ENCODE results near the gene PBX1. TPM values are rescaled to one million over a fixed set of nuclear protein-coding genes. Genes with fewer than 3 reads are reported as not detected.
A peak's percentile ranks its signal among the peaks of the same experiment; 100 is the strongest.

PBX1 gene
- total RNA-seq, 1 experiment from 2014 or later = 11.1 TPM

DNA sequence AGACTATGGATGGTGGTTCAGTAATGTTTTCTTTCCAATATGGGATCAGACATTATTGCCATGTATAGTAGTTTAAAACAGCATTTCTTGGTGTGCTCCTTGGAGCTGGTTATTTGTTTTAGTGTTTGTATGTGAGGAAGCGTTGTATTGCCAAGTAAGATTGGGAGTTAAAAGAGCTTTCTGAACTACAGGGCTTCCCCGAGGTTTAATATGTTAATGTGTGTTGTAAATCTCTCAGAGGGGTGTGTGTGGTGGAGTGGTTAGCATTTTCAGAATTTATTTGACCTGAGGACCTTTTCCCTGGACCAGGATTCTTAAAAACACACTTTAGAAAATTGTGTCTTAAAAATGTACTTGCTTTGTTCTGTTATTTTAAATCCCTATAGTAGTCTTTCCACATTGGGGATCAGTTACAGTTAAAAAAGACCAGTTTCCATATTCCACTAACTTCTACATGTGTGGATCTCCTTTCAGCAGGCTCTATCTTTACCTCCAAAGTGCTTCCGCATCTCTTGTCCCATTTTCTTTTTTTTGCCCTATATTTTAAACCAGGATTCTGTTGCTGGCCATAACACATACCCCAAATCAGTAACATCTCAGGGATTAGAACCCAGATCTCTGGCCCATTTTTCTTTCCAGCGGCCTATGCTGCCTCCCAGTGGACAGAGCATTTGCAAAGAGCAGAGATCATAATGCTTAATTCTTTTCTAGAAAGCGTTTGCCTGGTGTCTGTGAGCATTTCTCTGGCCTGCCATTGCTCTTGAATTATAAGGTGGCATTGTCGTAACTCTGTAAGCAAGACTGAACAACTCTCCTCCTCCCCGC lies 58.6 kb downstream of the PBX1 start:
- DNase-seq (ENCODE audit: low spot score) = peak; percentile 65

DNA sequence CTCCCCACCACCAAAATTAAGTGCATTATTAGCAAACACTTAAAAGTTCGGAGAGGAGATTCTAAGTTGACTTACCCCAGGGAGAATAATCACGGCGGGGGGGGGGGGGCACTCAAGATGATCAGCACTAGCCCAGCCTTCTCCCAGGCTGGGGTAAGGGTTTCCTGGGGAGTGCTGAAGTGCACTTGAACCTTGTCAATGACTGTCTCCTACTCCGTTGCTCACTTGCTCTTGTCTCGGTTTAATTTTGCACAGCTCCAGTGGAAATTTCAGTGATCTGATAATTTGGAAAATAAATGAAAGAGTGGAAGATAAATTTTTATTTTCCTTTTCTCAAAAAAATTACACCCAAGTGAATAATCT lies 59.2 kb downstream of the PBX1 start:
- no peak for DNase-seq (ENCODE audit: low spot score)

DNA sequence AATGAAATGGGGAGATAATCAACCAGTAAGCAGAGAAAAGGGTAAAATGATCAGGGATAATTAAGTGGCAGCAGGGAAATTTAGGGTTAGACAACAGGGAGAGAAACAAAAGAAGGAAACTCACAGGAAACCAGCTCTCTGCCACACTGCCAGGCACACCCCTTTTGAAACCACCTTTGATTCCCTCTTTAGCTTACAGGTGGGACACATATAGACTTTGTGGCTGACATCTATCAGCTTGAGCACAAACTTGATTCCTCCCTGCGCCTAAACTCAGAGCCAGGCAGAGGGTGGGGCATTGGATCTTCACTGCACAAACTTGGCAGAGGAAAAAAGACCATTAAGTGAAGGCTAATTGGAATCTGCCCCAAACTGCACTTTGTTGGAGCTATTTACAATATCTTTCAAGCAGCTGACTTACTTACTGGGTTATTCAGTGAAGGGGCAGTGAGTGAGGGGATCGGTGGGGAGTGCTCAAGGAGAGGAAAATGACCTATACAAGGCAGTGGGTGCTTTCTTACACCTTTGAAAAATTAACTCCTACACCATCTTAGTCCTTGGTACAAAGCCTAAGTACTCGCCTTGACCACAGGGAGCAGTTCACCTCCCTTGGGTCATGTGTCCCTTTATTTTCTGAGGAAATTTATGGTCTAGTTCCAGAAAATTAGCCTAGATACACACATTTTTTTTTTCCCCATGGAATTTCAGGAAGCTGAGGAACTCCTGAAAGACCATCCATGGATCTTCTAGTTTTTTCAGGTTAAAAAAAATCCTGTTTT lies 60.2 kb downstream of the PBX1 start:
- DNase-seq (ENCODE audit: low spot score) = no peak

DNA sequence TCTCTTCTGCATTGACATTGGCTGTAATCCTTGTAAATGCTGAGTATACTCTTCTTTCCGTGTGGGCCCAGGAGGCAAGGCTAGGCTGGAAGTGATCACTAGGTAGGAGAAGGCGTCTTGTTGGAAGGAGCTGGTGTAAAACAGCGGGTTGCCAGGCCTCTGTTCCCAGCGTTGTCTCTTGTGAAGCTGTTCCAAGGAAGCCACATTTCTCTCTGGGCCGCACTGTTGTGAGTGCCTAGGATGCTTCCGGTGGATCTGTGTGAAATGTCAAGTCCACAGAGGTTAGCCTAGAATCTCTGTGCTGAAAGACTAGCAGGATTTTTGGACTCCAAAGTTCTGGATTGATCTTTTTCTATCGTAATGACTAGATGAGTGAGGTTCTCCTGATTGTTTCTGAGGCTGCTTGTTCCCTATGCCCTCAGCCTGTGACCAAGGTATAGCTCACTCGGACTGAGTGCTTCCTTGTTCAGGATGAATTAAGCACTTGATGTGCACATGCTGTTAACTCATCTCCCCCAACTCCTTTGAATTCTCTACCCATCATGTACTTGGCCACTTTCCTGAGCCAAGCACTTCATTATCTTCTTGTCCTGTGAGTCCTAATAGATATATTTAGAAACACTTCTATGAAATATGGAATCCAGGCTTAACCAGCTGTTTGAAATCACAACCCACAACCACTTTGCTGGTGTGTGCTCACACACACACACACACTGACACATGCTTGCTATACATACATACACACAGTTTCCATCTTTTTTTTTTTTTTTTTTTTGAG lies 63.3 kb downstream of the PBX1 start:
- DNase-seq (ENCODE audit: low spot score) = no peak

DNA sequence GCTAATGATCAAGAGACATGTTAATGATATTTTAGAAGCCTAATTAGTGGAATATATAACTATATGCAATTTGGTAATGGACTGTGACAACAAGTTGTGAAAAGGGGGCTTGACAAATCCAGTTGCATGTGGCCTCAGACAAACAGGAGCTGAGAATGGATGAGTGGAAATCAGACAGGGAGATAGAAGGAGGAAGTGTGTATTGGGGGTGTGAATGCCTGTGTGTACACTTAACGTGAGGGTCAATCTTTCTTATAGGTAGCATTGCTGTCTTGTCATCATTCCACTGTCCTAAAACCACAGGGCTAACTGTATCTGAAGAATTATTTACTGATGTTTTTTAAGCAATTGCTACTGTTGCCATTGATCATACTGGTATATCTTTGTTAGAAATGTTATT lies 64.8 kb downstream of the PBX1 start:
- no peak for DNase-seq (ENCODE audit: low spot score)

DNA sequence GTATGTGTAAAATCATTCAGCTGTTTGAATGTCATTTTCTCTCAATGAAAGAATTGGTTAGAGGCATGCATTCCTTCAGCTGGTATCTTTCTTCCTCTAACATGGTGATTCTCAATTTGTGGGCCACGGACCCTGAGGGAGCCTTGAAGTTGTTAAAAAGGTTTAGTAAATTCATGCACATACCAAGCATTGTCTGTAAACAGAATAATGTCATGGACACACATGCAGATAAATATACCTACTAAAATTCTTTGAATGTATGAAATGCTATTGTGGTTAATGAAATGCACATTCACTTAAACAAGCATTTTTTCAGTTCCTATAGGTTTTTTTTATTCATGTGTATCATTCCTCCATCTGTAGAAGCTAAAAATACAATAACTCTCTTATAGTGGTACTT lies 65.4 kb downstream of the PBX1 start:
- DNase-seq (ENCODE audit: low spot score) = no peak

DNA sequence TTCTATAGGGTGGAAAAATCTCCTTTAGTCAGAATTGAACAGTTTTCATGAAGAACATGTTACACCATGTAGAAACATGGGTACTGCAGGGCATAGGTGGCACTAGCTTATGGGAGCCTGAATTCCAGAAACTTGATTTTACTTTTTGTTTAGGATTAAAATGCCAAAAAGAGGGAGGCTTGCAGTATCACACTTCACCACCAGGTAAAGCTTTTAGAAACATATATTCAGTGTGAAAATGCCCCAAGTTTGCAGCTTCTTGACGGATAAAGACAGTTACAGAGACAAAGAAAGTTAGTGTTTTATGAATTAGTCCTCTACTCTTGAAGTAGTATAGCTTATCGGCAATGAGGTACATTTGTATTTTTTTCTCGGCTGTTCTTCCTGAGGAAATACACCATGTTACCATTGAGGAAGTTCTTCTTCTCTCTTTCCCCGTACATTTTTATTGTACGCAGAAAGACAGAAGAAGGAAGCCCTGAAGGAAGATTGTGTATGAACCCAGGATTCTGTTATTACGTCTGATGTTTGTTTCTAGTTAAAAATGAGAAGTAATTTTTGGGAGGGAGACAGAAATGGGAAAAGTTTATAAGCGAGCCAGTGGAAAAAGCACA lies 66.1 kb downstream of the PBX1 start:
- DNase-seq (ENCODE audit: low spot score) = no peak

DNA sequence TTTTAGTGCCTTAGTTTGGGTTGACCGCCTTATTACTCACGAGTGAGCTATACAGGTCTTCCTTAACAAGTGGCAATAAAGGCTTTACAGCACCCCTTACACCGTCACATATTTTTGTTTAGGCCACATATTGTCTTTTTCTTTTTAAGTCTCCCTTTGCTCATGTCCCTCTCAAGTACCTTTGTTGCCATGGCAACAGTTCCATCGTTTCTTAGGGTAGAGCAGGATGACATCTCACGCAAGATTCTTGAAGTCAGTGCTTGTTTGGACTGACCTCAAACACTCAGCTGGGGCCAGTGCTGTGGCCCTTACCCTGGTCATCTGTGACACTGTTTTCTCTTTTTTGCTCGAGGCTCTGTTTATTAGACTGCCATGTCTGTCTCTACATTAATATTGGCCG lies 69.8 kb downstream of the PBX1 start:
- DNase-seq (ENCODE audit: low spot score) = no peak

DNA sequence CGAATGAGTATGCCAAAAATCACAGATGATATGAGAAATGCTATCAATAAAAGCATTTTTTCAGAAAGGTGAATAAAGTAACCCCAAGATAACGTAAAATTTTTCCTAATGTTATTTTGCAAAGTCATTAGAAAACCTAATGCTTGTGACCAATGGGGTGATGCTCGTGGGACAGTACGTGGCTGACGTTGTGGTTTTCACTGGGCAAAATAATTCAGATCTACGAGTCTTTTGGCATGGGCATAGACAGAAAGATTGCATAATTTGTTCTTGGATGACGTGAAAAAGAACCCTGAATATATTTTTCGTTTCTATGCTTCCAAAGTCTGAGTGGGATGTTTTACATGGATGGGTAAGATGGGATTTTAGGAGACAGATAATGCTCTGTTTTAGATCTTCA lies 71.0 kb downstream of the PBX1 start:
- no peak for DNase-seq (ENCODE audit: low spot score)

DNA sequence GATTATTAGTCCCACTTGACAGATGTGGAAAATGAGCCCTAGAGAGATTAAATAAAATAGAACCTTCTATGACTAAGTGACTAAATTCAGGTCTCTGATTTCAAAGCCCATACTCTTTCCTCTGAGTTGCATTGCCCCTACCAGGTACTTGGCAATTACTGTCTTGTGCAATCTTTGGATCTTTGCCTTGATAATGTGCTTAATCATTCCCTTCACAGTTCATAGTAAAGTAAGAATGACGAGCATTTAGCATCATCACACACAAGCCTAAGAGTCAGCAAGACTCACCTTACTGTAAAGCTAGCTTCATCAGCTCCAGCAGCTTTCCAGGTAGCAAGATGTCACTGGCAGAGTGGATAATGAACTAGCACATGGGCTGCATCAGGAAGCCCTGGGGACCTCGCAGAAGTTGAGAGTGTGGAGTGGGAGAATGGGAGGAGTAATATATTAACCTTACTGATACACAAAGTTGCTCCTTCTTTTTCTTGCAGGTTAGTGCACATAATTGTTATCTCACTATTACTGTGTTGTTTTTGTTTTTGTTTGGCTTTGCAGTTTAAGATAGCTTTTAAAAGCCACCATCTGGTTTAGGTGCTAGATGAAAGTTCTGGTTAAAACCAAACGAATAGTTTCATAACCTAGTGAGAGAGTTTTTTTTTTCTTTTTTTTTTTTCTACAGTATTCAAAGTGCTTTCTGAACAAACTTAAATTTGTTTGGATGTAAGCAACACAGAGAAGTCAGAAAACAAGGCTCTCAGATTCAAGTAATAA lies 71.8 kb downstream of the PBX1 start:
- no peak for DNase-seq (ENCODE audit: low spot score)

DNA sequence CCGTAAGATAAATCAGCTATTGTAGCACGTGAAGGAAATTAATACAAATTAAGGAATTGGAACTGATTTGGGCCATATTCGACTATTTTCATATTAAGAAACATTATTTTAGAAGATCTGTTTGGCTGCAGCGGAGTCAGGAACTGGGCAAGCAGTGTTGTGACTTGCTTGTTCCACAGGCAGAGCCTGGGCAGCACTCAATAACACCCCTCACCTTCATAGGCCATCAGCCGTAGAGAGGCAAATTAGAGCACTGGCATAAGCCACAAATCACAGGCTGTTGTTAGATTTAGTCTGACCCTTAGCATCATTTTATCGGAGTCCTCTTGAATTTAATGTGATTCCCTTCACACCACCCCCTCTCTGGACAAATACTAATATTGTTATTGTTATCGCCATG lies 72.8 kb downstream of the PBX1 start:
- DNase-seq (ENCODE audit: low spot score) = no peak

DNA sequence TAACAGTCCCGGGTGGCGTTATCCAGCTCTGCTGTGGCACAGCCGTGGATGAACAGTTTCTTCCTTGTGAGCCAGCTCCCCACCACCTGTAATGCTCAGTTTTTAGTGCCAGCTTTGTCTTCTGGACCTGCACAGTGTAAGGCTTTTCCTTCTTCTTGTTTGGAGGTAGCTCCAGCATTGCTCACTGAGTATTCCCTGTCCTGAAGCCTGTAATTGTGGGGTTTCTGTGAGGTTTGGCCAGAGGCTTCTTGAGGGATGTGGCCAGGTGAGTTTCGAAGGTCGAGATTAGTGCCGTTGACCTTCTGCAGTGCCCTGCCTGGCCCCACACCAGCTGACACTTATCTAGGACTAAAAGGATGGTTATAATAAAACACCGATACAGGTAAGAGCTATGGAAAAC lies 75.0 kb downstream of the PBX1 start:
- DNase-seq (ENCODE audit: low spot score) = no peak

DNA sequence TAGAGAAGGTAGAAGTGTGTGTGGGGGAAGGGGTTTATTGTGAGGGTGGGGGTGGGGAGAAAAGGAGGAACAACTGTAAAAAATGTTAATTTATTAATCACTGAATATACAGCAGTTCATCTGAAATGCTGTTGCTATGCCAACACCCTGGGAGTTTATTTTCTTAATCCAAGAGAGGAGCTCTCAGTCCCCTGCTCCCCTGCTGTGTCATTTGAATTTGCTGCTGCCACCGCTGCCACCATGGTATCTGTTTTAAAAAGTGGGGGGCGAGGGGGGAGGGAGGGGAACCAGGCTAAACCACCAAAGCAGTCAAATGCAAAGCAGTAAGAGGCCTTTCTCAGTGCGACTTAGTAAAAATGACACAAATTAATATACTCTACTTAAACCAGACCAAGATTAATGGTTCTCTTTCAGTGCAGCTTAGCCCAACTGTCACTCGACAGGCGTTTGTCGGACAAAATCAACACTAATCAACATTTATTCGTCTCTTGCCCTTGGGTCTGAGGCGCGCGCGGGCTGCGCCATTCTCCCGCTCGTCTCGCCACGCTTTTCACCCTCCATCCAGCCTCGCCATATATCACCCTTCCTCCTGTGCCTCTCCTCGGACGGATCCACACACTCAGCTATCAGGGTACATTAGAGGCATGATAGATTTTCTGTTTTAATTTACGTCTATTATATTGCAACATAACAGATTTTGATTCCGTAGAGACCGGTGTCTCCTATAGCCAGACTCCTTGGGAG lies 76.2 kb downstream of the PBX1 start:
- no peak for DNase-seq (ENCODE audit: low spot score)

DNA sequence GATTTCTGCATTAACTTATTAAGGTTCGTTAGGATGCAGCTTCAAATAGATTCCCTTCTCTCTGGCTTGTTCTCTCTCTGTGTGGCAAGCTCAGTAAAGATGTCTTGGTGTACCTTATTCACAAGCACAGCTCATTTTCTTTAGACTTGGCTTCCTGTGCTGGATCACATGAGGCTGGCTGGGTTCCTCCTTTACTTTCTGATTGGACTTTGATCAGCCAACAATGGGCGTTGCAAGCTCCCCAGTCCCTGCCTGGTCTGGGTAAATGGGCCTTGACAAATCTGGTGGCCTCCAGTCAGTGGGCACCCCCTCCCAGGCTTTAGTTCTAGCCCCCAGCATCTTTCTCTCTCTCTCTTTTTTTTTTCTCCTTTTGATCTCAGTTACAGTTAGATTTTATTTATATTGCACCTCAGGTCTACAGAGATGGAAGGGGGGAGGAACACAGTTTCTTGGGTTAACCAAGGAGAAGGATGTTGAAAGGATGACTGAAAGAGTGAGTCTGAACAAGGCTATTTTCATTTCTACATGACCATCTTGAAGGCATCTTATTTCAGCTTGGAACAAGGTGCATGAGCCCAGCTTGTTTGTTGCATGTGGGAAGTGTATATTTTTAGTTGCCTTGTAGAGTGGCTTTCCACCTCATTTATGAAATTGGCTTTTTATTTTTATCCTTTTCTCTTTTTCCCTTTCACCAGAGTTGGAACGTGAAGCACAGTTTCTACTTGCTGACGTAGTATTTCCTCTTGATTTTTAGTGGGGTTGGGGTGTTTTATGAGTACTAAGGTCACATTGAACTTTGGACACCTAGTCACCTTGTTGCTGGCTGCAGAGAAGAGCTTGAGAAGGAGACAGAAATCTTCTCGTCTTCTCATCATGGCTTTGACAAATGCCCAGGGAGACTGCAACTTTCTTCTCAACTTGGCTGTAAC lies 77.1 kb downstream of the PBX1 start:
- DNase-seq (ENCODE audit: low spot score) = peak; percentile 51

DNA sequence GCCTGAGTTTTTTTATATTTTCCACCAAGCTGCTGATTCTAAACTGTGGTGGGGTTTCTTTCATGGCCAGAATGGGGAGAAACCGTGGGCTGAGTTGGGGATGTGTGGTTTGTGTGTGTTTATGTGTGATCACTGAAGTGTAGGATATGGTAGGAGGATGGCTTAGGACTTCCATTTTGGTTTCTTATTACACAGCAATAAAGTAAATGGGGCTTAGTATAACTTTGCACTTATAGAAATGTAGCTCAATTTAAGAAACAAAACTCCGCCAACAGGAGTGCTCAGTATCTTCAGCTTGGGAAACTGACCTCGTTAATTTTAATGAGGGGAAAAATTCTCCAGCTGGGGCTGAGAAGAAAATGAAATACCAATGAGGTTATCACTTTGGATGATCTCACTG lies 77.8 kb downstream of the PBX1 start:
- DNase-seq (ENCODE audit: low spot score) = no peak

DNA sequence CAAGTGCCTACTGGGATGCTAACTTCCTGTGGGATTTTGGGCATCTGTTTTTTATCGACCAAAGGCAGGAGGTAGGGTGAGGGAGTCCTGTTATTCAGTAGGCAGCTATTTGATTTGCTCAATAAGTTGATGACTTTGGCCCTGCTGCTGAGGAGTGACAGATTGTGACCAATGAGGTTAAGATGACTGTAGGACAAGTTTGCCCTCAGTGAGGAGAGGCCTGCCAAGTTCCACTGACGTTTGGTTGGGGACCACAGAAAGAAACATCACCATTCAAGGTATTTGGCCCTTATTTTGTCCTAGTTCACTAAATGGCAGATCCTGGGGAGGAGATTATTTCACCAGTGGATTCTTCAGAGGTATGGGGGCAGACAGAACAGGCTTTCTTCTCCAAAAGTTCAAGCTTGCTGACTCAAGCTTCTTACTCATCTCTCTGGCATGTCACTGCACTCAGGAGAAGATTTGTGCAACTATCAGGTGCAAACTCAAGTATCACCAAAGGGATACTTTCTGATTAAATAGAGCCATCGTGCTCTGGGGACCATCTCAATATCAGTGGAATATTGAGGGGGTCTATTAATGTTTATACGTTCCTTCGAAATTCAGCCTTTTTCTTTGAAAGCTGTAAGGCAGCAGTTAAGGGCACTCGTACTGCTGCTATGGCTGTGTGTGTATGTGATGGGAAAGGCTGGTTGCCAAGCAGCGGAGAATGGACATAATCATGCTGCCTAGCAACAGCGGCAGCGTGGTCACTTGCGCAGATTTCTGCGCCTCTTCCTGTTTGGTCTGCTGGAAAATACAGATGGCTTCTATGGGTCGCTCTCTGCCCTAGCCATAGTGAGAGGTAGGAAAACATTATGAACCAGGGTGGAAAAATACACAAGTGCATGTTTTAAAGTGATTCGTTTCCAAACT lies 78.7 kb downstream of the PBX1 start:
- peak; percentile 27 for DNase-seq (ENCODE audit: low spot score)

DNA sequence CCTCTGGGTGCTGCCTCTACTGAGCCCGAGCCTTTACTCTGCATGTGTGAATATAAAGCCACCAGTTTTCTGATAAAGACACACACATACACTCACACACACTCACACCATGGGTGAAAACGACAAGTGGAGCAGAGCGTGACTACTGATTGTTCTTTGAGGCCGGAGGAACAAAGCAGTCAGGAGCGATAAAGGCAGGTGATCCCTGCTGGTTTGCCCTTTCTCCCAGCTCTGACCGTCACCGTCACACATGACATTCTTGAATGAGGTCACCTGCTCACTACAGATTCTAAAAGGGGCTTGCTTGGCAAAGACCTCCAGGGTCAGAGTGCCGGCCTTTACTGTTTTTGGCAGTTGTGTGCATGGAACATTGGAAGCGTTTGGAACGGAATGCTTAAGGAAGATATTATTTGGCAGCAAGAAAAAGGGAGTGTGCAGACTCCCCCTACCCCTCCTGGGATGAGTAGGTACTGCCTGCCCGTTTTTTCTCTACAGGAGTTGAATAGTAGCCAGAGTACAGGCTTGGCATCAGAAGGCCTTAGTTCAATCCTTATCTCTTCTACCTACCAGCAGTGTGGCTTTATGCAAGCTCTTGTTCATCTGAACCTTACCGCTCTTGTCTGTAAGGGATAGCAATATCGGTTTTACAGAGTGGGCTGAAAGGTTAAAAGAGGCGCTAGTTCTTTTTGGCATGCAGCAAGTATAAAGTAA lies 79.7 kb downstream of the PBX1 start:
- no peak for DNase-seq (ENCODE audit: low spot score)

Measured in HT-29 (cell line).